NCI-H774 (cell line): ENCODE data around the gene CHST13.

ENCODE experiments used
- DNase-seq: peaks from one replicate; lab custom pipeline; 2025; lab: John Stamatoyannopoulos, UW

The CHST13 gene

GRCh38 chr3:126488185-126488584, 35.8 kb upstream of the CHST13 start:
- no peak for DNase-seq

- no peak for DNase-seq
Observed at GRCh38 chr3:126488886-126489569, 34.9 kb upstream of the CHST13 start.

- no peak for DNase-seq
Observed at GRCh38 chr3:126490619-126491018, 33.3 kb upstream of the CHST13 start.

- DNase-seq, result no peak
Observed at GRCh38 chr3:126491221-126492013, 32.5 kb upstream of the CHST13 start.

- DNase-seq, result no peak
Observed at GRCh38 chr3:126493051-126493450, 30.9 kb upstream of the CHST13 start.

GRCh38 chr3:126493739-126494138, 30.2 kb upstream of the CHST13 start:
- DNase-seq, result no peak

GRCh38 chr3:126494204-126494969, 29.6 kb upstream of the CHST13 start:
- no peak for DNase-seq

GRCh38 chr3:126494970-126495230, 29.1 kb upstream of the CHST13 start:
- DNase-seq, result no peak

GRCh38 chr3:126495786-126496185, 28.2 kb upstream of the CHST13 start:
- no peak for DNase-seq

- DNase-seq, result no peak
Observed at GRCh38 chr3:126496894-126497850, 26.8 kb upstream of the CHST13 start.

- DNase-seq, result no peak
Observed at GRCh38 chr3:126497956-126498355, 26.0 kb upstream of the CHST13 start.

GRCh38 chr3:126498461-126498860, 25.5 kb upstream of the CHST13 start:
- DNase-seq, result no peak

- DNase-seq, result no peak
Observed at GRCh38 chr3:126498929-126499328, 25.0 kb upstream of the CHST13 start.

GRCh38 chr3:126499401-126499800, 24.6 kb upstream of the CHST13 start:
- no peak for DNase-seq

- DNase-seq, result no peak
Observed at GRCh38 chr3:126500016-126500415, 23.9 kb upstream of the CHST13 start.

GRCh38 chr3:126501054-126501453, 22.9 kb upstream of the CHST13 start:
- DNase-seq, result no peak

- no peak for DNase-seq
Observed at GRCh38 chr3:126501736-126502135, 22.2 kb upstream of the CHST13 start.

- no peak for DNase-seq
Observed at GRCh38 chr3:126502656-126503055, 21.3 kb upstream of the CHST13 start.

- no peak for DNase-seq
Observed at GRCh38 chr3:126503701-126504100, 20.3 kb upstream of the CHST13 start.

GRCh38 chr3:126507886-126508285, 16.1 kb upstream of the CHST13 start:
- no peak for DNase-seq

GRCh38 chr3:126508564-126508964, 15.4 kb upstream of the CHST13 start:
- no peak for DNase-seq
